WERI-Rb-1 (cell line): ENCODE measurements around the gene NBEAL1.
"Not testable (repeated sequence)": the region's sequence is repeated elsewhere in the genome, so short reads cannot be mapped to it uniquely, and the experiment has no call there.

Experiments
- DNase-seq: peaks from one replicate; pipeline ENCODE4 v3.0.0-alpha.2; 2020
- H3K27ac ChIP-seq: fragments of 250-450 bp; sonication (Bioruptor Pico); 2 replicates; pipeline ENCODE4 v1.5.1; 2020; ENCODE audit warnings: mild to moderate bottlenecking, moderate library complexity
- H3K27me3 ChIP-seq: fragments of 250-450 bp; sonication (Bioruptor Pico); 2 replicates; pipeline ENCODE4 v1.5.1; 2021; ENCODE audit warnings: mild to moderate bottlenecking, low read depth, moderate library complexity; ENCODE audit not compliant: insufficient read depth, severe bottlenecking
- H3K36me3 ChIP-seq: fragments of 250-450 bp; sonication (Bioruptor Pico); 2 replicates; pipeline ENCODE4 v1.5.1; 2020; ENCODE audit warnings: mild to moderate bottlenecking, moderate library complexity
- H3K4me3 ChIP-seq: 2 replicates; pipeline ENCODE4 v1.5.1; 2011; ENCODE audit warnings: low read depth, mild to moderate bottlenecking, control low read depth, low read length
- H3K9me3 ChIP-seq: fragments of 250-450 bp; sonication (Bioruptor Pico); 2 replicates; pipeline ENCODE4 v1.5.1; 2021; ENCODE audit warnings: mild to moderate bottlenecking, moderate library complexity; ENCODE audit not compliant: severe bottlenecking
- CTCF ChIP-seq: IDR thresholded peaks from 2 replicates; pipeline ENCODE4 v1.5.1; 2011; ENCODE audit warnings: low read depth, mild to moderate bottlenecking, control low read depth, inconsistent platforms, low read length

Gene NBEAL1

GRCh38 chr2:203033395-203033794 lies 18.7 kb downstream of the NBEAL1 start:
- Histone ChIP-seq H3K9me3 (no peaks in the 10 kb centered on the region), H3K27me3 (no peaks in the 10 kb centered on the region), H3K27ac (no peak overlapping the region), H3K36me3 (no peaks in the 10 kb centered on the region), H3K4me3 (no peak overlapping the region)
- no peak for TF ChIP-seq CTCF
- DNase-seq: no peak

GRCh38 chr2:203035879-203036470 lies 21.3 kb downstream of the NBEAL1 start:
- TF ChIP-seq CTCF: no peak
- DNase-seq: no peak
- Histone ChIP-seq H3K9me3 (no peaks in the 10 kb centered on the region), H3K36me3 (no peaks in the 10 kb centered on the region), H3K27me3 (no peaks in the 10 kb centered on the region), H3K4me3 (no peak overlapping the region), H3K27ac (no peak overlapping the region)

- Histone ChIP-seq H3K4me3 (no peak overlapping the region), H3K27me3 (no peaks in the 10 kb centered on the region), H3K27ac (no peak overlapping the region), H3K9me3 (no peaks in the 10 kb centered on the region), H3K36me3 (no peaks in the 10 kb centered on the region)
- no peak for DNase-seq
- TF ChIP-seq CTCF: no peak
Observed at GRCh38 chr2:203037026-203037425, 22.4 kb downstream of the NBEAL1 start.

- Histone ChIP-seq H3K4me3 (no peak overlapping the region), H3K27me3 (no peaks in the 10 kb centered on the region), H3K36me3 (no peaks in the 10 kb centered on the region), H3K9me3 (no peaks in the 10 kb centered on the region), H3K27ac (no peak overlapping the region)
- TF ChIP-seq CTCF: no peak
- no peak for DNase-seq
Observed at GRCh38 chr2:203038586-203038985, 23.9 kb downstream of the NBEAL1 start.

GRCh38 chr2:203039211-203039610 lies 24.5 kb downstream of the NBEAL1 start:
- not testable (repeated sequence) for H3K9me3 ChIP-seq, H3K27me3 ChIP-seq, H3K4me3 ChIP-seq, DNase-seq, H3K27ac ChIP-seq, H3K36me3 ChIP-seq

GRCh38 chr2:203040966-203041521 lies 26.4 kb downstream of the NBEAL1 start:
- no peak for TF ChIP-seq CTCF
- Histone ChIP-seq H3K27me3 (no peaks in the 10 kb centered on the region), H3K27ac (no peak overlapping the region), H3K36me3 (no peaks in the 10 kb centered on the region), H3K9me3 (no peaks in the 10 kb centered on the region), H3K4me3 (no peak overlapping the region)
- DNase-seq: no peak
